Neural progenitor cell (in vitro differentiated cells): ENCODE results near the gene COMP.

ENCODE experiments used
- EZH2 ChIP-seq: fragments of 200-600 bp; sonication (generic); IDR thresholded peaks from 2 replicates; pipeline ENCODE4 v1.6.1; 2017; ENCODE audit warnings: antibody characterized with exemption, mild to moderate bottlenecking, moderate library complexity
- TF ChIP-seq, protein P1 (sequence below): fragments of 200-600 bp; sonication (generic); IDR thresholded peaks from 2 replicates; pipeline ENCODE4 v1.5.1; 2017; ENCODE audit warnings: antibody characterized with exemption, mild to moderate bottlenecking

DNA sequence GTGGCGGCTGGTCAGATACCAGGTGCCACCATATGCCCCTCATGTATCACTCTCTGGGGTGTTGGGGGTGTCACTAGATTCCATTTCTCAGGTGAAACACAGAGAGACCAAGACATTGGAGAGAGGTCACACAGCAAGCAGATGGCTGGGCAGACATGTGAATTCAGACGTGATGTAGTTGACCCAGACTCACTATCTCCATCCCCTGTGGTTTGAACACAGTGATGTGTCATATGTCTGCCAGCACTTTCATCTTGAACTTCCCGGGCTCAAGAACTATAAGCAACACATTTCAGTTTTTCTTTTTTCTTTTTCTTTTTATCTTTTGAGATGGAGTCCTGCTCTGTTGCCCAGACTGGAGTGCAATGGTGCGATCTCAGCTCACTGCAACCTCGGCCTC lies 24.6 kb upstream of the COMP start:
- no peak for TF ChIP-seq EZH2
- TF ChIP-seq, protein P1, sequence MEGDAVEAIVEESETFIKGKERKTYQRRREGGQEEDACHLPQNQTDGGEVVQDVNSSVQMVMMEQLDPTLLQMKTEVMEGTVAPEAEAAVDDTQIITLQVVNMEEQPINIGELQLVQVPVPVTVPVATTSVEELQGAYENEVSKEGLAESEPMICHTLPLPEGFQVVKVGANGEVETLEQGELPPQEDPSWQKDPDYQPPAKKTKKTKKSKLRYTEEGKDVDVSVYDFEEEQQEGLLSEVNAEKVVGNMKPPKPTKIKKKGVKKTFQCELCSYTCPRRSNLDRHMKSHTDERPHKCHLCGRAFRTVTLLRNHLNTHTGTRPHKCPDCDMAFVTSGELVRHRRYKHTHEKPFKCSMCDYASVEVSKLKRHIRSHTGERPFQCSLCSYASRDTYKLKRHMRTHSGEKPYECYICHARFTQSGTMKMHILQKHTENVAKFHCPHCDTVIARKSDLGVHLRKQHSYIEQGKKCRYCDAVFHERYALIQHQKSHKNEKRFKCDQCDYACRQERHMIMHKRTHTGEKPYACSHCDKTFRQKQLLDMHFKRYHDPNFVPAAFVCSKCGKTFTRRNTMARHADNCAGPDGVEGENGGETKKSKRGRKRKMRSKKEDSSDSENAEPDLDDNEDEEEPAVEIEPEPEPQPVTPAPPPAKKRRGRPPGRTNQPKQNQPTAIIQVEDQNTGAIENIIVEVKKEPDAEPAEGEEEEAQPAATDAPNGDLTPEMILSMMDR: no peak
